ENCODE measurements around the gene FOXP1. TPM values are rescaled to one million over a fixed set of nuclear protein-coding genes. Genes with fewer than 3 reads are reported as not detected.

Gene FOXP1
- total RNA-seq, 4 donors from 2014 or later, result 181 to 225 (median 205) TPM

GRCh38 chr3:71110385-71111222 is 472.9 kb downstream of the FOXP1 start:
- peaks cover 29 to 100% (median 92%) of the 10 kb centered on the region in 4 donors for H3K4me1 ChIP-seq
- intact Hi-C loops (cut with DNase I), result no loop called here
- H3K4me3 ChIP-seq, result no peak overlapping the region
- TF ChIP-seq CTCF (IDR thresholded peaks at IDR 0.05), result no peak
- no peak for TF ChIP-seq POLR2A (IDR thresholded peaks at IDR 0.05; ENCODE audit: low read depth)
- no peak for TF ChIP-seq EP300 (IDR thresholded peaks at IDR 0.05)
- TF ChIP-seq POLR2AphosphoS5 (IDR thresholded peaks at IDR 0.05), result no peak
- WGBS, result 73% methylated on average over 8 of the region's 8 CpGs
- no peak for DNase-seq (ENCODE audit: extremely low spot score)
- H3K27ac ChIP-seq (replicated peaks in 1 of 4), result peak overlapping the region; percentile 71 to 84 (median 80)
- no peaks in the 10 kb centered on the region for H3K27me3 ChIP-seq
- H3K36me3 ChIP-seq, result peaks cover 0 to 22% (median 9%) of the 10 kb centered on the region in 4 donors
- no peaks in the 10 kb centered on the region for H3K9me3 ChIP-seq

- TF ChIP-seq POLR2A (IDR thresholded peaks at IDR 0.05; ENCODE audit: low read depth) (no peak), POLR2AphosphoS5 (IDR thresholded peaks at IDR 0.05) (no peak), CTCF (IDR thresholded peaks at IDR 0.05) (no peak), EP300 (IDR thresholded peaks at IDR 0.05) (no peak)
- intact Hi-C loops (cut with DNase I), result no loop called here
- no peaks in the 10 kb centered on the region for H3K27me3 ChIP-seq
- peak overlapping the region; percentile 71 to 84 (median 80) for H3K27ac ChIP-seq (replicated peaks in 1 of 4)
- WGBS, result 45% methylated on average over 3 of the region's 3 CpGs
- H3K4me3 ChIP-seq, result no peak overlapping the region
- peaks cover 0 to 22% (median 9%) of the 10 kb centered on the region in 4 donors for H3K36me3 ChIP-seq
- peaks cover 29 to 100% (median 94%) of the 10 kb centered on the region in 4 donors for H3K4me1 ChIP-seq
- H3K9me3 ChIP-seq, result no peaks in the 10 kb centered on the region
- no peak for DNase-seq (ENCODE audit: extremely low spot score)
Measured at GRCh38 chr3:71109977-71110285, 473.6 kb downstream of the FOXP1 start.

GRCh38 chr3:71109241-71109976 is 474.1 kb downstream of the FOXP1 start:
- H3K4me1 ChIP-seq, result peaks cover 32 to 100% (median 94%) of the 10 kb centered on the region in 4 donors
- no peaks in the 10 kb centered on the region for H3K9me3 ChIP-seq
- WGBS, result 41% methylated on average over 8 of the region's 8 CpGs
- peak overlapping the region in 2 of 4 donors; percentile 7 to 9 for H3K4me3 ChIP-seq
- peaks cover 0 to 22% (median 9%) of the 10 kb centered on the region in 4 donors for H3K36me3 ChIP-seq
- peak in 1 of 2 donors; percentile 40 for TF ChIP-seq POLR2AphosphoS5 (IDR thresholded peaks at IDR 0.05)
- no peak for TF ChIP-seq CTCF (IDR thresholded peaks at IDR 0.05)
- H3K27me3 ChIP-seq, result no peaks in the 10 kb centered on the region
- DNase-seq (ENCODE audit: extremely low spot score), result no peak
- intact Hi-C loops (cut with DNase I), result no loop called here
- peak overlapping the region; percentile 71 to 84 (median 80) for H3K27ac ChIP-seq (replicated peaks in 1 of 4)

GRCh38 chr3:71107926-71108325 is 475.6 kb downstream of the FOXP1 start:
- peaks cover 45 to 100% (median 97%) of the 10 kb centered on the region in 4 donors for H3K4me1 ChIP-seq

More at GRCh38 chr3:71107926-71108325, 475.6 kb downstream of the FOXP1 start:
- Histone ChIP-seq H3K36me3 (peaks cover 0 to 22% (median 9%) of the 10 kb centered on the region in 4 donors), H3K4me3 (peak overlapping the region; percentile 6 to 32 (median 26)), H3K9me3 (no peaks in the 10 kb centered on the region), H3K27ac (replicated peaks in 1 of 4) (peak overlapping the region; percentile 71 to 84 (median 80)), H3K27me3 (no peaks in the 10 kb centered on the region)
- no peak for DNase-seq (ENCODE audit: extremely low spot score)
- TF ChIP-seq POLR2A (IDR thresholded peaks at IDR 0.05; ENCODE audit: low read depth) (no peak), EP300 (IDR thresholded peaks at IDR 0.05) (no peak), POLR2AphosphoS5 (IDR thresholded peaks at IDR 0.05) (peak in 1 of 2 donors; percentile 31), CTCF (IDR thresholded peaks at IDR 0.05) (no peak)
- intact Hi-C loops (cut with DNase I), result no loop called here
- WGBS, result 22% methylated on average over 3 of the region's 3 CpGs

All from esophagus muscularis mucosa (tissue), 4 donors.